Hematopoietic multipotent progenitor cell treated with erythropoietin and hydrocortisone succinate and interleukin-3 and kit ligand, for 4 days (in vitro differentiated cells): ENCODE data around the gene ST3GAL6.

Experiments used
- DNase-seq: peaks from one replicate; pipeline ENCODE4 v3.0.0-alpha.2; 2015

Gene ST3GAL6

GRCh38 chr3:98763076-98763475 is at the start of gene ST3GAL6:
ST3GAL6 (plus strand) TSS chr3:98763340; CDS start chr3:98768441, 5,101 bp downstream.
- peak; percentile 88 for DNase-seq

GRCh38 chr3:98713984-98714383 is 49.2 kb upstream of the ST3GAL6 start:
- DNase-seq: no peak

- no peak for DNase-seq
Observed at GRCh38 chr3:98717584-98717983, 45.6 kb upstream of the ST3GAL6 start.

GRCh38 chr3:98718730-98719129 is 44.4 kb upstream of the ST3GAL6 start:
- DNase-seq: no peak

GRCh38 chr3:98721776-98722175 is 41.4 kb upstream of the ST3GAL6 start:
- no peak for DNase-seq

GRCh38 chr3:98722389-98722788 is 40.8 kb upstream of the ST3GAL6 start:
- no peak for DNase-seq

- no peak for DNase-seq
Observed at GRCh38 chr3:98725352-98725751, 37.8 kb upstream of the ST3GAL6 start.

- no peak for DNase-seq
Observed at GRCh38 chr3:98726084-98726483, 37.1 kb upstream of the ST3GAL6 start.

- no peak for DNase-seq
Observed at GRCh38 chr3:98727638-98728037, 35.5 kb upstream of the ST3GAL6 start.

GRCh38 chr3:98728672-98729071 is 34.5 kb upstream of the ST3GAL6 start:
- no peak for DNase-seq

GRCh38 chr3:98730338-98730737 is 32.8 kb upstream of the ST3GAL6 start:
- peak; percentile 74 for DNase-seq

- no peak for DNase-seq
Observed at GRCh38 chr3:98730886-98731537, 32.1 kb upstream of the ST3GAL6 start.

- DNase-seq: peak; percentile 69
Observed at GRCh38 chr3:98731720-98732285, 31.3 kb upstream of the ST3GAL6 start.

GRCh38 chr3:98732286-98733052 is 30.7 kb upstream of the ST3GAL6 start:
- DNase-seq: peak; percentile 48

GRCh38 chr3:98733053-98733811 is 29.9 kb upstream of the ST3GAL6 start:
- DNase-seq: peak; percentile 56

- peak; percentile 22 for DNase-seq
Observed at GRCh38 chr3:98733812-98734281, 29.3 kb upstream of the ST3GAL6 start.

- no peak for DNase-seq
Observed at GRCh38 chr3:98734306-98734705, 28.8 kb upstream of the ST3GAL6 start.

- no peak for DNase-seq
Observed at GRCh38 chr3:98734735-98735134, 28.4 kb upstream of the ST3GAL6 start.

GRCh38 chr3:98735296-98735695 is 27.8 kb upstream of the ST3GAL6 start:
- DNase-seq: no peak

GRCh38 chr3:98735761-98736269 is 27.3 kb upstream of the ST3GAL6 start:
- DNase-seq: no peak

- DNase-seq: no peak
Observed at GRCh38 chr3:98737301-98737700, 25.8 kb upstream of the ST3GAL6 start.

GRCh38 chr3:98739266-98739665 is 23.9 kb upstream of the ST3GAL6 start:
- no peak for DNase-seq

GRCh38 chr3:98740324-98740723 is 22.8 kb upstream of the ST3GAL6 start:
- DNase-seq: no peak
